ENCODE measurements around the gene GMCL1.

DNA sequence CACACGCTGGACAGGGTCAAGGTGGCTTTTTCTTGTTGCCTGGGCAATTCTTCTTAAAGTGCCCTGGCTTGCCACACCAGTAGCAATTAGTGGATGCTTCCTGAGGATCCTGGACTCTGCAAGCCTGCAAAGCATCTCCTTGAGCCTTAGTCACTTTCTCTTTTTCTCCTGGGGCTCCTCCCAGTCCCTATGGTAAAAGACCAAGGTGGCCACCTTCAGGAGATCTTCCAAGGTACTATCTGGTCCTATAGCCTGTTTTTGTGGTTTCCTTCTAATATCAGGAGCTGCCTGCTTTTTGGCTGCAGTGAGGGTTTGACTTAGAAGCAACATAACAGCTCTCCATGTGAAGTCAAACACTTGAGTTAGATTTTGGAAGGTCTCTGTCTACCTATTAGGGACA lies 33.3 kb upstream of the GMCL1 start:
- TF ChIP-seq EZH2 (IDR thresholded peaks at IDR 0.05; ENCODE audit: borderline replicate concordance, low read depth, low read length, poor library complexity, severe bottlenecking) (no peak), CTCF (conservative IDR thresholded peaks at IDR 0.05; ENCODE audit: low read depth, low read length) (no peak)
